Activated CD8-positive, alpha-beta T cell treated with anti-CD3 and anti-CD28 coated beads for 36 hours (primary cell): Measurements from ENCODE around the gene PHF11. TPM values are rescaled to one million over a fixed set of nuclear protein-coding genes. Genes with fewer than 3 reads are reported as not detected.
"Not testable (repeated sequence)": the region's sequence is repeated elsewhere in the genome, so short reads cannot be mapped to it uniquely, and the experiment has no call there.

ENCODE experiments used
- ATAC-seq: fragments of 200-7000 bp; cut with Tn5 transposase; one replicate; pipeline ENCODE4 v1.10.0; 2021; ENCODE audit warnings: mild to moderate bottlenecking, moderate library complexity
- CTCF ChIA-PET: fragments of 350-600 bp; sonication (Branson Sonifier 250); formaldehyde crosslinking; loops from one replicate; lab custom pipeline; 2021; ENCODE audit warnings: antibody characterized with exemption; lab: Charles Lee
- POLR2A ChIA-PET: fragments of 350-600 bp; sonication (Branson Sonifier 250); formaldehyde crosslinking; loops from one replicate; lab custom pipeline; 2021; ENCODE audit warnings: antibody characterized with exemption; lab: Charles Lee
- DNase-seq: peaks from one replicate; pipeline ENCODE4 v3.0.0-alpha.2; 2020
- H3K27ac Mint-ChIP-seq: one replicate; pipeline ENCODE4 v1.8.0; 2021; ENCODE audit warnings: mild to moderate bottlenecking, mixed read lengths
- H3K27me3 Mint-ChIP-seq: one replicate; pipeline ENCODE4 v1.8.0; 2021; ENCODE audit warnings: mixed read lengths
- H3K36me3 Mint-ChIP-seq: one replicate; pipeline ENCODE4 v1.8.0; 2021; ENCODE audit warnings: low read depth, mixed read lengths
- H3K4me1 Mint-ChIP-seq: one replicate; pipeline ENCODE4 v1.8.0; 2021; ENCODE audit warnings: low read depth, mixed read lengths
- H3K4me3 Mint-ChIP-seq: one replicate; pipeline ENCODE4 v1.8.0; 2021; ENCODE audit warnings: mild to moderate bottlenecking, moderate library complexity, mixed read lengths
- H3K9me3 Mint-ChIP-seq: one replicate; pipeline ENCODE4 v1.8.0; 2021; ENCODE audit warnings: mixed read lengths
- CTCF ChIP-seq: fragments of 200-600 bp; IDR thresholded peaks from one replicate; pipeline ENCODE4 v1.8.0; 2022; ENCODE audit warnings: antibody characterized with exemption, mild to moderate bottlenecking
- intact Hi-C: fragments of 100-400 bp; cut with micrococcal nuclease; formaldehyde crosslinking; loops from one replicate; pipeline ENCODE4 v1.10.0; 2022
- total RNA-seq, 2 experiments: library from RNA; stranded (reverse); gene quantifications; one replicate each; pipeline ENCODE4 v1.2.3, GENCODE V29; 2021

PHF11 gene
- total RNA-seq, 2 experiments from 2014 or later = 59.3 to 62.6 TPM

GRCh38 chr13:49554387-49554786 is 58.6 kb downstream of the PHF11 start:
- Mint-ChIP-seq H3K27me3 (no peaks in the 10 kb centered on the region), H3K36me3 (peaks cover 18% of the 10 kb centered on the region), H3K27ac (no peak overlapping the region), H3K4me1 (no peaks in the 10 kb centered on the region), H3K9me3 (peaks cover 2% of the 10 kb centered on the region), H3K4me3 (no peak overlapping the region)
- CTCF ChIA-PET = no interaction called here
- POLR2A ChIA-PET = interaction anchor here (0.6 kb wide), 1 partner anchor 80 kb away, joined by 3 read pairs; no protein-coding TSS in a partner anchor
- intact Hi-C loops = no loop called here
- no peak for ATAC-seq
- no peak for TF ChIP-seq CTCF
- DNase-seq = no peak

DNA sequence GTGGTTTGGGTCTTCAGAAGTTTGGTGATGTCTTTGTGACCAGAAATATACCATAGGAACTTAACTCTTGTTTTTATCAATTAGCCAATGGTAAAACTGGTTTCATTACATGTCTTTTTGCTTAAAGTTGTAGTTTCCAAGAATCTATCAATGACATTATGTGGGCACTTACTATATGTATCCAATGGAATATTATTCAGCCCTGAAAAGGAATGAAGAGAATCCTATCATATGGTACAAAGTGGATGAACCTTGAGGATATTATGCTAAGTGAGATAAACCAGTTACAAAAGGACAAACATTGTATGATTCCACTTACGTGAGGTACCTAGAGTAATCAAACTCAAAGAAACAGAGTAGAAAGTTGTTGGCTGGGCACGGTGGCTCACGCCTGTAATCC is 63.3 kb downstream of the PHF11 start:
- ChIA-PET CTCF (no interaction called here), POLR2A (no interaction called here)
- Mint-ChIP-seq H3K4me1 (peaks cover 4% of the 10 kb centered on the region), H3K27me3 (no peaks in the 10 kb centered on the region), H3K27ac (no peak overlapping the region), H3K9me3 (peaks cover 2% of the 10 kb centered on the region), H3K36me3 (peaks cover 26% of the 10 kb centered on the region), H3K4me3 (no peak overlapping the region)
- ATAC-seq (no peak), DNase-seq (no peak)
- intact Hi-C loops = no loop called here
- TF ChIP-seq CTCF = no peak

GRCh38 chr13:49560270-49561061 is 64.7 kb downstream of the PHF11 start:
- Mint-ChIP-seq H3K4me3 (no peak overlapping the region), H3K27me3 (no peaks in the 10 kb centered on the region), H3K36me3 (peaks cover 26% of the 10 kb centered on the region), H3K27ac (peak overlapping the region; percentile 23), H3K4me1 (peaks cover 4% of the 10 kb centered on the region), H3K9me3 (peaks cover 2% of the 10 kb centered on the region)
- ATAC-seq (no peak), DNase-seq (peak; percentile 31)
- ChIA-PET CTCF (interaction anchor here (0.9 to 1.3 kb wide), 2 partner anchors 47 to 278 kb away, joined by 3 to 5 read pairs; no protein-coding TSS in a partner anchor), POLR2A (interaction anchor here (0.9 kb wide), 1 partner anchor 25 kb away, joined by 3 read pairs; the partner anchor contains the start of gene RCBTB1)
- no peak for TF ChIP-seq CTCF
- intact Hi-C loops = no loop called here

DNA sequence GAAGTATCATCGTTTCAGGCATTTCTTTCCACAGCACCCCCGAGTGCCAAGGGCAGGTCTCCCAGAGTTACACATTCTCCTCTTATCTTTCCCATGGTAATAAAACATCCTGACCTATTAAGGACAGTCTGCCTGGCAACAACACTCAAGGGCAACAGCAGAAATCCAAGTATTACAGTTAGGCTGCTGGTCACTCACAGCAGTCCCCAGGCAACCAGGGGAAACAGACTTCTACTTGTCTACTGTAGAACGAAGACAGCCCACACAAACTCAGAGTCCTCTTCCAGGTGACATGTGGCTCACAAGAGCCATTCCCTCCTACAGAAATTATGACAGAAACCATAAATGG is 65.3 kb downstream of the PHF11 start:
- ChIA-PET POLR2A (interaction anchor here (0.9 kb wide), 1 partner anchor 24 kb away, joined by 3 read pairs; the partner anchor contains the start of gene RCBTB1), CTCF (no interaction called here)
- Mint-ChIP-seq H3K27me3 (no peaks in the 10 kb centered on the region), H3K4me1 (peaks cover 4% of the 10 kb centered on the region), H3K27ac (no peak overlapping the region), H3K36me3 (peaks cover 28% of the 10 kb centered on the region), H3K9me3 (peaks cover 2% of the 10 kb centered on the region), H3K4me3 (no peak overlapping the region)
- DNase-seq = no peak
- TF ChIP-seq CTCF = no peak
- ATAC-seq = no peak
- intact Hi-C loops = no loop called here

- Mint-ChIP-seq H3K9me3 (peaks cover 2% of the 10 kb centered on the region), H3K27ac (no peak overlapping the region), H3K4me3 (no peak overlapping the region), H3K36me3 (peaks cover 26% of the 10 kb centered on the region), H3K4me1 (peaks cover 4% of the 10 kb centered on the region), H3K27me3 (no peaks in the 10 kb centered on the region)
- POLR2A ChIA-PET = no interaction called here
- DNase-seq (no peak), ATAC-seq (no peak)
- intact Hi-C loops = no loop called here
- no peak for TF ChIP-seq CTCF
- CTCF ChIA-PET = no interaction called here
Observed at GRCh38 chr13:49563516-49563915, 67.8 kb downstream of the PHF11 start.

DNA sequence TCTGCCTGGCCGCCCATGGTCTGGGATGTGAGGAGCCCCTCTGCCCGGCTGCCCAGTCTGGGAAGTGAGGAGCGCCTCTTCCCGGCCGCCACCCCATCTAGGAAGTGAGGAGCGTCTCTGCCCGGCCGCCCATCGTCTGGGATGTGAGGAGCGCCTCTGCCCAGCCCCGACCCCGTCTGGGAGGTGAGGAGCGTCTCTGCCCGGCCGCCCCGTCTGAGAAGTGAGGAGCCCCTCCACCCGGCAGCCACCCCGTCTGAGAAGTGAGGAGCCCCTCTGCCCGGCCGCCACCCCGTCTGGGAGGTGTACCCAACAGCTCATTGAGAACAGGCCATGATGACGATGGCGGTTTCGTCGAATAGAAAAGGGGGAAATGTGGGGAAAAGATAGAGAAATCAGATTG is 69.7 kb downstream of the PHF11 start:
- H3K27me3 Mint-ChIP-seq, ATAC-seq, H3K9me3 Mint-ChIP-seq, H3K4me3 Mint-ChIP-seq, H3K27ac Mint-ChIP-seq, CTCF ChIA-PET, intact Hi-C loops, POLR2A ChIA-PET, DNase-seq: not testable (repeated sequence)
- peaks cover 14% of the 10 kb centered on the region for H3K36me3 Mint-ChIP-seq
- peaks cover 13% of the 10 kb centered on the region for H3K4me1 Mint-ChIP-seq
